Endodermal cell (in vitro differentiated cells): ENCODE measurements around the gene NCAPG2. TPM values are rescaled to one million over a fixed set of nuclear protein-coding genes. Genes with fewer than 3 reads are reported as not detected.

Source experiments
- DNase-seq: peaks from one replicate; pipeline ENCODE4 v3.0.0-alpha.2; 2017
- H3K27ac ChIP-seq: 2 replicates; pipeline ENCODE4 v1.5.1; 2013; ENCODE audit warnings: mild to moderate bottlenecking, low read depth, low read length, moderate library complexity
- H3K27me3 ChIP-seq: 2 replicates; pipeline ENCODE4 v1.6.1; 2013; ENCODE audit warnings: mild to moderate bottlenecking, low read length, moderate library complexity; ENCODE audit not compliant: insufficient read depth, control insufficient read depth, poor library complexity, severe bottlenecking
- H3K36me3 ChIP-seq: 2 replicates; pipeline ENCODE4 v1.7.0; 2013; ENCODE audit warnings: mild to moderate bottlenecking, low read length, moderate library complexity; ENCODE audit not compliant: control insufficient read depth, insufficient read depth
- H3K4me1 ChIP-seq: one replicate; pipeline ENCODE4 v1.7.0; 2013; ENCODE audit warnings: low read length; ENCODE audit not compliant: control insufficient read depth, insufficient read depth
- H3K4me3 ChIP-seq: 2 replicates; pipeline ENCODE4 v1.5.1; 2013; ENCODE audit warnings: mild to moderate bottlenecking, low read length, moderate library complexity
- H3K9ac ChIP-seq: 2 replicates; pipeline ENCODE4 v1.6.1; 2013; ENCODE audit warnings: mild to moderate bottlenecking, low read length, moderate library complexity; ENCODE audit not compliant: poor library complexity, severe bottlenecking; ENCODE audit errors: extremely low read depth
- H3K9me3 ChIP-seq: 2 replicates; pipeline ENCODE4 v1.6.1; 2013; ENCODE audit warnings: mild to moderate bottlenecking, low read length, moderate library complexity; ENCODE audit not compliant: control insufficient read depth
- H3K27ac Mint-ChIP-seq: 2 replicates; pipeline ENCODE4 v1.8.0; 2020; ENCODE audit warnings: mixed read lengths
- H3K27me3 Mint-ChIP-seq: 2 replicates; pipeline ENCODE4 v1.8.0; 2021; ENCODE audit warnings: mild to moderate bottlenecking, mixed read lengths; ENCODE audit not compliant: insufficient read depth
- H3K36me3 Mint-ChIP-seq: 2 replicates; pipeline ENCODE4 v1.8.0; 2020; ENCODE audit warnings: low read depth, mixed read lengths
- H3K4me1 Mint-ChIP-seq: 2 replicates; pipeline ENCODE4 v1.8.0; 2020; ENCODE audit warnings: mixed read lengths
- H3K4me3 Mint-ChIP-seq: 2 replicates; pipeline ENCODE4 v1.8.0; 2020; ENCODE audit warnings: mild to moderate bottlenecking, moderate library complexity, mixed read lengths
- H3K9me3 Mint-ChIP-seq: 2 replicates; pipeline ENCODE4 v1.8.0; 2020; ENCODE audit warnings: mild to moderate bottlenecking, mixed read lengths
- WGBS, 2 experiments: methylation state at CpG; one replicate each; pipeline versions ENCODE4 v1.1.5 to v1.1.7; 2013; ENCODE audit warnings: missing lambda C conversion rate in 2 of 2, mixed read lengths in 1 of 2; ENCODE audit not compliant: insufficient coverage in 1 of 2, insufficient read length in 1 of 2; 5-methylcytosine and 5-hydroxymethylcytosine counted together
- total RNA-seq, 2 donors: library from RNA; stranded (reverse); fragmentation: NEBNext Ultra II Directional in 1 of 2; extraction: Animal tissue kit (Norgen Biotek cat#: 25700) in 1 of 2; gene quantifications; 2 replicates in 1 of 2; 3 replicates in 1 of 2; pipeline ENCODE4 v1.2.1, GENCODE V29; 2021
- TF ChIP-seq, protein P1 (sequence below): fragments of 200-600 bp; sonication (generic); conservative IDR thresholded peaks from 2 replicates; pipeline ENCODE4 v1.5.0; 2021; ENCODE audit warnings: antibody characterized with exemption, mild to moderate bottlenecking

The NCAPG2 gene
- total RNA-seq, 2 donors from 2014 or later, result 58.7 to 77.1 TPM

DNA sequence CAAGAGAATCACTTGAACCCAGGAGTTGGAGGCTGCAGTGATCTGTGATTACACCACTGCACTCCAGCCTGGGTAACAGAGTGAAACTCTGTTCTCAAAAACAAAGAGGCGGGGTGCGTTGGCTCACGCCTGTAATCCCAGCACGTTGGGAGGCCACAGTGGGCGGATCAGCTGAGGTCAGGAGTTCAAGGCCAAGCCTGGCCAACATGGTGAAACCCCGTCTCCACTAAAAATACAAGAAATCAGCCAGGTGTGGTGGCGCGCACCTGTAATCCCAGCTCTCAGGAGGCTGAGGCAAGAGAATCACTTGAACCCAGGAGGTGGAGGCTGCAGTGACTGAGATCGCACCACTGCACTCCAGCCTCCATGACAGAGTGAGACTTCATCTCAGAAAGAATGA lies 42.4 kb upstream of the NCAPG2 start:
- H3K9me3 Mint-ChIP-seq, result no peaks in the 10 kb centered on the region
- TF ChIP-seq, protein P1, sequence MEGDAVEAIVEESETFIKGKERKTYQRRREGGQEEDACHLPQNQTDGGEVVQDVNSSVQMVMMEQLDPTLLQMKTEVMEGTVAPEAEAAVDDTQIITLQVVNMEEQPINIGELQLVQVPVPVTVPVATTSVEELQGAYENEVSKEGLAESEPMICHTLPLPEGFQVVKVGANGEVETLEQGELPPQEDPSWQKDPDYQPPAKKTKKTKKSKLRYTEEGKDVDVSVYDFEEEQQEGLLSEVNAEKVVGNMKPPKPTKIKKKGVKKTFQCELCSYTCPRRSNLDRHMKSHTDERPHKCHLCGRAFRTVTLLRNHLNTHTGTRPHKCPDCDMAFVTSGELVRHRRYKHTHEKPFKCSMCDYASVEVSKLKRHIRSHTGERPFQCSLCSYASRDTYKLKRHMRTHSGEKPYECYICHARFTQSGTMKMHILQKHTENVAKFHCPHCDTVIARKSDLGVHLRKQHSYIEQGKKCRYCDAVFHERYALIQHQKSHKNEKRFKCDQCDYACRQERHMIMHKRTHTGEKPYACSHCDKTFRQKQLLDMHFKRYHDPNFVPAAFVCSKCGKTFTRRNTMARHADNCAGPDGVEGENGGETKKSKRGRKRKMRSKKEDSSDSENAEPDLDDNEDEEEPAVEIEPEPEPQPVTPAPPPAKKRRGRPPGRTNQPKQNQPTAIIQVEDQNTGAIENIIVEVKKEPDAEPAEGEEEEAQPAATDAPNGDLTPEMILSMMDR, result no peak
- H3K27me3 ChIP-seq, result no peaks in the 10 kb centered on the region
- no peak for DNase-seq
- no peaks in the 10 kb centered on the region for H3K4me1 Mint-ChIP-seq
- no peak overlapping the region for H3K4me3 Mint-ChIP-seq
- H3K9me3 ChIP-seq, result no peaks in the 10 kb centered on the region
- H3K36me3 Mint-ChIP-seq, result peaks cover 59% of the 10 kb centered on the region
- H3K27ac ChIP-seq, result no peak overlapping the region
- H3K27me3 Mint-ChIP-seq, result no peaks in the 10 kb centered on the region
- no peak overlapping the region for H3K9ac ChIP-seq
- no peaks in the 10 kb centered on the region for H3K4me1 ChIP-seq
- H3K27ac Mint-ChIP-seq, result no peak overlapping the region
- peaks cover 61% of the 10 kb centered on the region for H3K36me3 ChIP-seq
- 88 to 92% methylated on average over 9 of the region's 9 CpGs for WGBS, 2 experiments
- no peak overlapping the region for H3K4me3 ChIP-seq

- Mint-ChIP-seq H3K4me3 (no peak overlapping the region), H3K4me1 (no peaks in the 10 kb centered on the region), H3K27me3 (no peaks in the 10 kb centered on the region), H3K9me3 (no peaks in the 10 kb centered on the region), H3K27ac (no peak overlapping the region), H3K36me3 (peaks cover 75% of the 10 kb centered on the region)
- Histone ChIP-seq H3K9me3 (no peaks in the 10 kb centered on the region), H3K27me3 (no peaks in the 10 kb centered on the region), H3K4me1 (no peaks in the 10 kb centered on the region), H3K27ac (no peak overlapping the region), H3K4me3 (no peak overlapping the region), H3K9ac (no peak overlapping the region), H3K36me3 (peaks cover 73% of the 10 kb centered on the region)
- TF ChIP-seq, protein P1, result no peak
- no peak for DNase-seq
- WGBS, 2 experiments, result 86 to 100% methylated on average over 1 to 9 of the region's 10 CpGs
These were observed 40.6 kb upstream of the NCAPG2 start for GRCh38 chr7:158745057-158745715.

DNA sequence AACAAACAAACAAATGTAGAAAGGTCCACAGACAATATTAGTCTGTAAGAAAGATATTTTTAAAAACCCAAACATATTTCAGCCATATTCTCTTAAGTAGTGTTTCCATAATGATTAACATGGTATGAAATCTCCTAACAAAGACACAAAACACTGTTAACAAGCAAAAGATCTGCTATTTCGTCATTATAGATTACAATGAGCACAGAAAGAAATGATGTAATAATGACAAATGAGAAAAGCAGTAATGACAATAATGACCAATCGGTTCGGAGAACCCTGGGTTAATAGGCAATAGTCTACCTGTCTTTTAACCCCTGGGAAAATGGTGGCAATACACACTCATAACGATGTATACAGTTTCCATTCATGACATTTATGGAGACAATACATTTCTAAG lies 39.5 kb upstream of the NCAPG2 start:
- no peak for DNase-seq
- Mint-ChIP-seq H3K36me3 (peaks cover 72% of the 10 kb centered on the region), H3K4me3 (no peak overlapping the region), H3K27ac (no peak overlapping the region), H3K27me3 (no peaks in the 10 kb centered on the region), H3K9me3 (no peaks in the 10 kb centered on the region), H3K4me1 (no peaks in the 10 kb centered on the region)
- Histone ChIP-seq H3K4me3 (no peak overlapping the region), H3K9ac (no peak overlapping the region), H3K27ac (no peak overlapping the region), H3K9me3 (no peaks in the 10 kb centered on the region), H3K36me3 (peaks cover 71% of the 10 kb centered on the region), H3K4me1 (no peaks in the 10 kb centered on the region), H3K27me3 (no peaks in the 10 kb centered on the region)
- TF ChIP-seq, protein P1, result no peak
- WGBS, 2 experiments, result 94 to 100% methylated on average over 4 of the region's 4 CpGs
